HepG2 (cell line): ENCODE data around the gene TSPAN32.

ENCODE experiments used
- BRCA1 ChIP-seq: sonication (generic); formaldehyde crosslinking; IDR thresholded peaks from 2 replicates; pipeline ENCODE4 v1.4.0; 2020; ENCODE audit warnings: missing genetic modification reagents
- CHD2 ChIP-seq: IDR thresholded peaks from 2 replicates; pipeline ENCODE4 v1.6.1; 2011; ENCODE audit warnings: low read depth, low read length, improper control_type of control experiment
- JDP2 ChIP-seq: sonication (generic); formaldehyde crosslinking; IDR thresholded peaks from 2 replicates; pipeline ENCODE4 v1.8.1; 2022; ENCODE audit warnings: missing genetic modification reagents, borderline replicate concordance
- SMAD9 ChIP-seq: sonication (generic); formaldehyde crosslinking; IDR thresholded peaks from 2 replicates; pipeline ENCODE4 v1.5.1; 2020; ENCODE audit warnings: mild to moderate bottlenecking, missing genetic modification reagents
- TBL1XR1 ChIP-seq: fragments of 150-350 bp; IDR thresholded peaks from 2 replicates; pipeline ENCODE4 v1.6.1; 2014; ENCODE audit warnings: borderline replicate concordance, low read length; ENCODE audit not compliant: partially characterized antibody
- TCF12 ChIP-seq, 2 experiments: fragments of 450-650 bp in 1 of 2; sonication (generic) in 1 of 2; formaldehyde crosslinking in 1 of 2; IDR thresholded peaks; 2 replicates each; pipeline versions ENCODE4 v1.6.1 to v1.8.0; 2017 to 2022; ENCODE audit warnings: antibody characterized with exemption in 1 of 2, mild to moderate bottlenecking in 1 of 2, missing genetic modification reagents in 1 of 2, moderate library complexity in 1 of 2
- YY1 ChIP-seq: IDR thresholded peaks from 2 replicates; pipeline ENCODE4 v1.6.1; 2011; ENCODE audit warnings: low read length, low read depth, moderate library complexity, mild to moderate bottlenecking; ENCODE audit not compliant: insufficient read depth, insufficient replicate concordance
- ZNF414 ChIP-seq: sonication (generic); formaldehyde crosslinking; IDR thresholded peaks from 2 replicates; pipeline ENCODE4 v1.5.0; 2020; ENCODE audit warnings: missing genetic modification reagents
- ZNF761 ChIP-seq: sonication (generic); formaldehyde crosslinking; conservative IDR thresholded peaks from 2 replicates; pipeline ENCODE4 v1.4.0; 2020; ENCODE audit warnings: mild to moderate bottlenecking, missing genetic modification reagents
- TF ChIP-seq, protein P1 (sequence below): IDR thresholded peaks from 2 replicates; pipeline ENCODE4 v1.6.1; 2016; ENCODE audit warnings: missing genetic modification reagents, missing compliant biosample characterization
- TF ChIP-seq, protein P2 (sequence below), 2 experiments: sonication (generic) in 1 of 2; formaldehyde crosslinking in 1 of 2; IDR thresholded peaks; 2 replicates each; pipeline versions ENCODE4 v1.4.0 to v1.6.1; 2018 to 2020; ENCODE audit warnings: missing genetic modification reagents in 2 of 2, borderline replicate concordance in 1 of 2, low read depth in 1 of 2, mild to moderate bottlenecking in 1 of 2, missing biosample characterization in 1 of 2
- TF ChIP-seq, protein P3 (sequence below), 2 experiments: IDR thresholded peaks; 2 replicates each; pipeline ENCODE4 v1.6.1; 2011 to 2012; ENCODE audit warnings: low read length in 2 of 2, borderline replicate concordance in 1 of 2, low read depth in 1 of 2, mild to moderate bottlenecking in 1 of 2, moderate library complexity in 1 of 2
- TF ChIP-seq, protein P4 (sequence below): sonication (generic); formaldehyde crosslinking; IDR thresholded peaks from 2 replicates; pipeline ENCODE4 v1.5.0; 2020; ENCODE audit warnings: mild to moderate bottlenecking, missing genetic modification reagents, moderate library complexity
- TF ChIP-seq, protein P5 (sequence below): IDR thresholded peaks from 2 replicates; pipeline ENCODE4 v1.4.0; 2020; ENCODE audit warnings: mild to moderate bottlenecking, missing genetic modification reagents

DNA sequence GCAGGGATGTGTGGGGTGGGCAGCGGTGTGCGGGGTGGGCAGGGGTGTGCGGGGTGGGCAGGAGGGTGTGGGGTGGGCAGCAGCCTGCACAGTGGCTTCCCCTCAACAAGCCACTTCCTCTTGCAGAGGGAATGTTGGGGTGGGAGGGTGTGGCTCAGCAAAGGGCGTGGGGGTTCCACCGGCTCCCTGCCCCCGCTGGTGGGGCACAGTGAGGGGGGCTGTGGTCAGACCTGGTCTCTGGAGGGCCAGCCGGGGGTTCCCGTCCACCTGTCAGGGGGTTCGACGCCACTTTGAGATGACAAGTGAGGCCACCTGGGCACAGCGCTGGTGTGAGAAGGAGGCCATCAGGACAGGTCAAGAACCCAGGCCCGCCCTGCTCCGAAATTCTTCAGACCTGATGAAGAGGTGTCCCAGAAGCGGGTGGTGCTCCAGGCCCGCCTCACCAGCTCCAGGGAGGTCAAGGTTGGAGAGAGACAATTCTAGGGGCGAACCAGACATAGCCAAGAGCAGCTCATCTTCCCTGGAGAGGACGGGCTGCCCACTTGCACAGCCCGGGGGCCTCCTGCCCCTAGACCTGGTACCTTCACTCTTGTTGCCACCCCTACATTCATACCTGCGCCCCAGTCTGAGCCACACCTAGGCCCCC, 1.4 kb upstream of the TSPAN32 start:
- no peak for TF ChIP-seq ZNF414 (CRISPR knock-in tag)
- TF ChIP-seq, protein P1, sequence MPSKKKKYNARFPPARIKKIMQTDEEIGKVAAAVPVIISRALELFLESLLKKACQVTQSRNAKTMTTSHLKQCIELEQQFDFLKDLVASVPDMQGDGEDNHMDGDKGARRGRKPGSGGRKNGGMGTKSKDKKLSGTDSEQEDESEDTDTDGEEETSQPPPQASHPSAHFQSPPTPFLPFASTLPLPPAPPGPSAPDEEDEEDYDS (CRISPR knock-in tag) = no peak
- TF ChIP-seq, protein P2, sequence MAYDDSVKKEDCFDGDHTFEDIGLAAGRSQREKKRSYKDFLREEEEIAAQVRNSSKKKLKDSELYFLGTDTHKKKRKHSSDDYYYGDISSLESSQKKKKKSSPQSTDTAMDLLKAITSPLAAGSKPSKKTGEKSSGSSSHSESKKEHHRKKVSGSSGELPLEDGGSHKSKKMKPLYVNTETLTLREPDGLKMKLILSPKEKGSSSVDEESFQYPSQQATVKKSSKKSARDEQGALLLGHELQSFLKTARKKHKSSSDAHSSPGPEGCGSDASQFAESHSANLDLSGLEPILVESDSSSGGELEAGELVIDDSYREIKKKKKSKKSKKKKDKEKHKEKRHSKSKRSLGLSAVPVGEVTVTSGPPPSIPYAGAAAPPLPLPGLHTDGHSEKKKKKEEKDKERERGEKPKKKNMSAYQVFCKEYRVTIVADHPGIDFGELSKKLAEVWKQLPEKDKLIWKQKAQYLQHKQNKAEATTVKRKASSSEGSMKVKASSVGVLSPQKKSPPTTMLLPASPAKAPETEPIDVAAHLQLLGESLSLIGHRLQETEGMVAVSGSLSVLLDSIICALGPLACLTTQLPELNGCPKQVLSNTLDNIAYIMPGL (CRISPR knock-in tag; IDR thresholded peaks at IDR 0.05; ENCODE audit: borderline replicate concordance in 1 of 2, low read depth in 1 of 2) = no peak
- TF ChIP-seq, protein P3, sequence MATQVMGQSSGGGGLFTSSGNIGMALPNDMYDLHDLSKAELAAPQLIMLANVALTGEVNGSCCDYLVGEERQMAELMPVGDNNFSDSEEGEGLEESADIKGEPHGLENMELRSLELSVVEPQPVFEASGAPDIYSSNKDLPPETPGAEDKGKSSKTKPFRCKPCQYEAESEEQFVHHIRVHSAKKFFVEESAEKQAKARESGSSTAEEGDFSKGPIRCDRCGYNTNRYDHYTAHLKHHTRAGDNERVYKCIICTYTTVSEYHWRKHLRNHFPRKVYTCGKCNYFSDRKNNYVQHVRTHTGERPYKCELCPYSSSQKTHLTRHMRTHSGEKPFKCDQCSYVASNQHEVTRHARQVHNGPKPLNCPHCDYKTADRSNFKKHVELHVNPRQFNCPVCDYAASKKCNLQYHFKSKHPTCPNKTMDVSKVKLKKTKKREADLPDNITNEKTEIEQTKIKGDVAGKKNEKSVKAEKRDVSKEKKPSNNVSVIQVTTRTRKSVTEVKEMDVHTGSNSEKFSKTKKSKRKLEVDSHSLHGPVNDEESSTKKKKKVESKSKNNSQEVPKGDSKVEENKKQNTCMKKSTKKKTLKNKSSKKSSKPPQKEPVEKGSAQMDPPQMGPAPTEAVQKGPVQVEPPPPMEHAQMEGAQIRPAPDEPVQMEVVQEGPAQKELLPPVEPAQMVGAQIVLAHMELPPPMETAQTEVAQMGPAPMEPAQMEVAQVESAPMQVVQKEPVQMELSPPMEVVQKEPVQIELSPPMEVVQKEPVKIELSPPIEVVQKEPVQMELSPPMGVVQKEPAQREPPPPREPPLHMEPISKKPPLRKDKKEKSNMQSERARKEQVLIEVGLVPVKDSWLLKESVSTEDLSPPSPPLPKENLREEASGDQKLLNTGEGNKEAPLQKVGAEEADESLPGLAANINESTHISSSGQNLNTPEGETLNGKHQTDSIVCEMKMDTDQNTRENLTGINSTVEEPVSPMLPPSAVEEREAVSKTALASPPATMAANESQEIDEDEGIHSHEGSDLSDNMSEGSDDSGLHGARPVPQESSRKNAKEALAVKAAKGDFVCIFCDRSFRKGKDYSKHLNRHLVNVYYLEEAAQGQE (IDR thresholded peaks at IDR 0.05; ENCODE audit: borderline replicate concordance in 1 of 2, low read depth in 1 of 2, low read length in 2 of 2) = no peak
- TF ChIP-seq, protein P4, sequence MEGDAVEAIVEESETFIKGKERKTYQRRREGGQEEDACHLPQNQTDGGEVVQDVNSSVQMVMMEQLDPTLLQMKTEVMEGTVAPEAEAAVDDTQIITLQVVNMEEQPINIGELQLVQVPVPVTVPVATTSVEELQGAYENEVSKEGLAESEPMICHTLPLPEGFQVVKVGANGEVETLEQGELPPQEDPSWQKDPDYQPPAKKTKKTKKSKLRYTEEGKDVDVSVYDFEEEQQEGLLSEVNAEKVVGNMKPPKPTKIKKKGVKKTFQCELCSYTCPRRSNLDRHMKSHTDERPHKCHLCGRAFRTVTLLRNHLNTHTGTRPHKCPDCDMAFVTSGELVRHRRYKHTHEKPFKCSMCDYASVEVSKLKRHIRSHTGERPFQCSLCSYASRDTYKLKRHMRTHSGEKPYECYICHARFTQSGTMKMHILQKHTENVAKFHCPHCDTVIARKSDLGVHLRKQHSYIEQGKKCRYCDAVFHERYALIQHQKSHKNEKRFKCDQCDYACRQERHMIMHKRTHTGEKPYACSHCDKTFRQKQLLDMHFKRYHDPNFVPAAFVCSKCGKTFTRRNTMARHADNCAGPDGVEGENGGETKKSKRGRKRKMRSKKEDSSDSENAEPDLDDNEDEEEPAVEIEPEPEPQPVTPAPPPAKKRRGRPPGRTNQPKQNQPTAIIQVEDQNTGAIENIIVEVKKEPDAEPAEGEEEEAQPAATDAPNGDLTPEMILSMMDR (CRISPR knock-in tag) = no peak
- TF ChIP-seq JDP2 (CRISPR knock-in tag) = no peak
- TF ChIP-seq, protein P5, sequence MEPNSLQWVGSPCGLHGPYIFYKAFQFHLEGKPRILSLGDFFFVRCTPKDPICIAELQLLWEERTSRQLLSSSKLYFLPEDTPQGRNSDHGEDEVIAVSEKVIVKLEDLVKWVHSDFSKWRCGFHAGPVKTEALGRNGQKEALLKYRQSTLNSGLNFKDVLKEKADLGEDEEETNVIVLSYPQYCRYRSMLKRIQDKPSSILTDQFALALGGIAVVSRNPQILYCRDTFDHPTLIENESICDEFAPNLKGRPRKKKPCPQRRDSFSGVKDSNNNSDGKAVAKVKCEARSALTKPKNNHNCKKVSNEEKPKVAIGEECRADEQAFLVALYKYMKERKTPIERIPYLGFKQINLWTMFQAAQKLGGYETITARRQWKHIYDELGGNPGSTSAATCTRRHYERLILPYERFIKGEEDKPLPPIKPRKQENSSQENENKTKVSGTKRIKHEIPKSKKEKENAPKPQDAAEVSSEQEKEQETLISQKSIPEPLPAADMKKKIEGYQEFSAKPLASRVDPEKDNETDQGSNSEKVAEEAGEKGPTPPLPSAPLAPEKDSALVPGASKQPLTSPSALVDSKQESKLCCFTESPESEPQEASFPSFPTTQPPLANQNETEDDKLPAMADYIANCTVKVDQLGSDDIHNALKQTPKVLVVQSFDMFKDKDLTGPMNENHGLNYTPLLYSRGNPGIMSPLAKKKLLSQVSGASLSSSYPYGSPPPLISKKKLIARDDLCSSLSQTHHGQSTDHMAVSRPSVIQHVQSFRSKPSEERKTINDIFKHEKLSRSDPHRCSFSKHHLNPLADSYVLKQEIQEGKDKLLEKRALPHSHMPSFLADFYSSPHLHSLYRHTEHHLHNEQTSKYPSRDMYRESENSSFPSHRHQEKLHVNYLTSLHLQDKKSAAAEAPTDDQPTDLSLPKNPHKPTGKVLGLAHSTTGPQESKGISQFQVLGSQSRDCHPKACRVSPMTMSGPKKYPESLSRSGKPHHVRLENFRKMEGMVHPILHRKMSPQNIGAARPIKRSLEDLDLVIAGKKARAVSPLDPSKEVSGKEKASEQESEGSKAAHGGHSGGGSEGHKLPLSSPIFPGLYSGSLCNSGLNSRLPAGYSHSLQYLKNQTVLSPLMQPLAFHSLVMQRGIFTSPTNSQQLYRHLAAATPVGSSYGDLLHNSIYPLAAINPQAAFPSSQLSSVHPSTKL (CRISPR knock-in tag) = no peak
- TF ChIP-seq BRCA1 = no peak
- no peak for TF ChIP-seq SMAD9 (CRISPR knock-in tag)
- TF ChIP-seq CHD2 = no peak
- TF ChIP-seq YY1 = no peak
- no peak for TF ChIP-seq ZNF761
- TF ChIP-seq TCF12 (IDR thresholded peaks at IDR 0.05) = no peak
- TF ChIP-seq TCF12 (CRISPR knock-in tag; IDR thresholded peaks at IDR 0.05) = no peak
- no peak for TF ChIP-seq TBL1XR1
